ENCODE results near the gene MYL12A. TPM values are rescaled to one million over a fixed set of nuclear protein-coding genes. Genes with fewer than 3 reads are reported as not detected.
"Not testable (repeated sequence)": the region's sequence is repeated elsewhere in the genome, so short reads cannot be mapped to it uniquely, and the experiment has no call there.

The MYL12A gene
- total RNA-seq (2021; ENCODE audit: unreplicated experiment) (314 TPM), Bru-seq, nascent RNA (percentile 98 among the genes with signal in this experiment), BruChase-seq, experiment 1, labeled RNA remaining after a 6-hour chase (percentile 98 among the genes with signal in this experiment), BruChase-seq, experiment 2, labeled RNA remaining after a 2-hour chase (percentile 96 among the genes with signal in this experiment)
- polyA plus RNA-seq (2012), result 288 and 353 TPM in 2 replicates
- long read RNA-seq, transcript MYL12A-201 (4 exons, 1,229 nt), result major isoform, 258 of 337 reads
- long read RNA-seq, transcript MYL12A-206 (5 exons, 1,004 nt), result minor isoform, 5 of 337 reads
- long read RNA-seq, partial matches to known transcripts, result 63 of 337 reads
- long read RNA-seq, other reads (novel, unspliced or antisense), result 7 of 337 reads

DNA sequence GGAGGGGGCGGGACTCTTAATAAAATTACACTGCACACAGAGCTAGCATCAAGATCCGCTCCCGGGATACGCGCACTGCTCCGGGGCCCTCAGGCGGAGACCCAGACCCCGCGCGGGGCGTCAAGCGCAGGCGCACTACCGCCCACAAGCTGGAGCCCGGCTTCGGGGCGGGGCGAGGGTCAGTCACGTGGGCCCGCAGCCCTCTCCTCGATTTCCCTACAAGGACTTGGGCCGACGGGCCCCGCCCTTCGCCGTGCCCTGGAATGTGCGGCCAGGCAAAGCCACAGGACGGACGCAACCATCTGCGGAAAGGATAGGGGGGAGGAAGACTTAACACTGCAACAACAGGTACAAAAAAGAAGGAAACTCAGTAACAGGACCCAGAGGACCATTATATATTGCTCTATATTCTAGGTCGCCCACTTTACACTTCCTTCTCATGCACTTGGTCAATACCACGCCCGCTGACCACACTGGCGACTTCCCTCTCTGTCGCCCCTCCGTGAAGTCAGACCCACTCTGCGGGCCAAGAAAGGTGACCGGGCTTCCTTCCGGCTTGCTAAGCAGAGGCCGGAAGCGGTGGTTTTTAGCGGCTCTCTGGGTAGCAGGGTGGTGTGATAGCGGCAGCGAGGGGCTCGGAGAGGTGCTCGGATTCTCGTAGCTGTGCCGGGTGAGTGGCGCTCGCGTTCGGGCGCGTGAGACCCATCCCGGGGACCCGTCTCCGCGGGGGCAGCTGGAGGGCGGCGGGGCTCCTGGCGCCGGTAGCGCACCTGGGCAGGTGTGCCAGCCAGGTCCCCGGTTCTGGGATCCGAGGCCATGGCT is at the start of gene MYL12A:
MYL12A (plus strand) TSS at position 562 of the 822 bp plus-strand sequence. CDS start 5,447 bp downstream, outside the sequence.
- intact Hi-C loops (cut with micrococcal nuclease), result loop anchor here (2.0 to 5.0 kb wide), 4 partner anchors 97 to 481 kb away; partner anchors contain the start of gene LPIN2
- Histone ChIP-seq H3K4me1 (ENCODE audit: control insufficient read depth in 1 of 2, insufficient read depth in 2 of 2, low read length in 2 of 2) (peaks cover 42 to 52% of the 10 kb centered on the region in 2 experiments), H3K79me2 (ENCODE audit: insufficient read depth, low read length) (peaks cover 54% of the 10 kb centered on the region), H3K36me3 (ENCODE audit: control insufficient read depth in 1 of 2, insufficient read depth in 2 of 2, low read length in 2 of 2) (peaks cover 0 to 8% of the 10 kb centered on the region in 2 experiments; a peak in 3 of 4 replicates), H2AFZ (ENCODE audit: low read depth, low read length, poor library complexity, severe bottlenecking) (no peak within 1 kb of the TSS), H3K27ac (ENCODE audit: low read depth, low read length) (peak within 1 kb of the TSS; percentile 90), H3K9me3 (ENCODE audit: control insufficient read depth in 1 of 2, insufficient read depth in 1 of 2, low read depth in 1 of 2, low read length in 2 of 2) (no peaks in the 10 kb centered on the region), H3K9ac (ENCODE audit: low read length) (peak within 1 kb of the TSS; percentile 95), H3K9me2 (ENCODE audit: insufficient read depth) (no peaks in the 10 kb centered on the region), H3K4me3 (replicated peaks in 1 of 2; ENCODE audit: low read depth in 1 of 2, low read length in 2 of 2) (peak within 1 kb of the TSS; percentile 92 to 96), H3K27me3 (ENCODE audit: insufficient read depth, low read length) (no peaks in the 10 kb centered on the region), H4K20me1 (ENCODE audit: insufficient read depth) (peaks cover 7% of the 10 kb centered on the region; the same call in 1 of the 2 replicates), H3K4me2 (ENCODE audit: low read length) (peak within 1 kb of the TSS; percentile 80)
- RAD21 ChIA-PET (ENCODE audit: low non-redundant PET in 1 of 2, low total read pairs in 2 of 2, uncharacterized antibody in 2 of 2, unreplicated experiment in 2 of 2), result no interaction called here
- CTCF ChIA-PET, result interaction anchor here (0.6 to 3.6 kb wide), 7 partner anchors 299 to 622 kb away, joined by 3 to 43 read pairs (median 3); no protein-coding TSS in a partner anchor
- peak; percentile 98 for DNase-seq (ENCODE audit: low read depth, low spot score)
- ATAC-seq, result peak; percentile 82
- POLR2A ChIA-PET, result interaction anchor here (0.6 to 1.5 kb wide), 5 partner anchors 9 to 419 kb away, joined by 3 to 6 read pairs (median 3); no protein-coding TSS in a partner anchor
- BruUV-seq (replicated peaks), result no TSS peak
- TF ChIP-seq CEBPB (IDR thresholded peaks at IDR 0.05; ENCODE audit: low read depth) (no peak), MAX (IDR thresholded peaks at IDR 0.05) (no peak), FOSL1 (IDR thresholded peaks at IDR 0.05; ENCODE audit: low read depth) (no peak), YY1 (IDR thresholded peaks at IDR 0.05; ENCODE audit: extremely low read depth, insufficient replicate concordance, low read depth, low read length) (peak; percentile 30), EZH2phosphoT487 (IDR thresholded peaks at IDR 0.05; ENCODE audit: borderline replicate concordance) (no peak), ELF1 (IDR thresholded peaks at IDR 0.05; ENCODE audit: borderline replicate concordance, low read depth) (no peak), ZNF274 (IDR thresholded peaks at IDR 0.05; ENCODE audit: low read depth, low read length) (no peak), SP1 (IDR thresholded peaks at IDR 0.05; ENCODE audit: low read depth) (no peak), SRF (IDR thresholded peaks at IDR 0.05; ENCODE audit: low read depth) (no peak), TCF7L2 (IDR thresholded peaks at IDR 0.05; ENCODE audit: borderline replicate concordance, extremely low read depth, insufficient read depth, insufficient read length) (peak; percentile 69), POLR2AphosphoS5 (IDR thresholded peaks at IDR 0.05; ENCODE audit: low read depth, low read length) (peak; percentile 94), ZFX (IDR thresholded peaks at IDR 0.05) (0 out of 2 replicates have a peak, but pooled peaks have one; percentile 15), POLR2A (IDR thresholded peaks at IDR 0.05; ENCODE audit: borderline replicate concordance, extremely low read depth, insufficient read depth, insufficient read length) (peak; percentile 77)
- TF ChIP-seq, protein P1, sequence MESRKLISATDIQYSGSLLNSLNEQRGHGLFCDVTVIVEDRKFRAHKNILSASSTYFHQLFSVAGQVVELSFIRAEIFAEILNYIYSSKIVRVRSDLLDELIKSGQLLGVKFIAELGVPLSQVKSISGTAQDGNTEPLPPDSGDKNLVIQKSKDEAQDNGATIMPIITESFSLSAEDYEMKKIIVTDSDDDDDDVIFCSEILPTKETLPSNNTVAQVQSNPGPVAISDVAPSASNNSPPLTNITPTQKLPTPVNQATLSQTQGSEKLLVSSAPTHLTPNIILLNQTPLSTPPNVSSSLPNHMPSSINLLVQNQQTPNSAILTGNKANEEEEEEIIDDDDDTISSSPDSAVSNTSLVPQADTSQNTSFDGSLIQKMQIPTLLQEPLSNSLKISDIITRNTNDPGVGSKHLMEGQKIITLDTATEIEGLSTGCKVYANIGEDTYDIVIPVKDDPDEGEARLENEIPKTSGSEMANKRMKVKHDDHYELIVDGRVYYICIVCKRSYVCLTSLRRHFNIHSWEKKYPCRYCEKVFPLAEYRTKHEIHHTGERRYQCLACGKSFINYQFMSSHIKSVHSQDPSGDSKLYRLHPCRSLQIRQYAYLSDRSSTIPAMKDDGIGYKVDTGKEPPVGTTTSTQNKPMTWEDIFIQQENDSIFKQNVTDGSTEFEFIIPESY (IDR thresholded peaks at IDR 0.05; ENCODE audit: extremely low read depth, insufficient replicate concordance, low read length), result peak; percentile 15

GRCh38 chr18:3198260-3198860 is 49.2 kb upstream of the MYL12A start:
- H3K79me2 ChIP-seq (ENCODE audit: insufficient read depth, low read length); CTCF ChIA-PET; H3K27ac ChIP-seq (ENCODE audit: low read depth, low read length); H3K4me1 ChIP-seq (ENCODE audit: control insufficient read depth in 1 of 2, insufficient read depth in 2 of 2, low read length in 2 of 2); H3K36me3 ChIP-seq (ENCODE audit: control insufficient read depth in 1 of 2, insufficient read depth in 2 of 2, low read length in 2 of 2); RAD21 ChIA-PET (ENCODE audit: low non-redundant PET in 1 of 2, low total read pairs in 2 of 2, uncharacterized antibody in 2 of 2, unreplicated experiment in 2 of 2); H2AFZ ChIP-seq (ENCODE audit: low read depth, low read length, poor library complexity, severe bottlenecking); DNase-seq (ENCODE audit: low read depth, low spot score); H4K20me1 ChIP-seq (ENCODE audit: insufficient read depth); ATAC-seq; H3K9me3 ChIP-seq (ENCODE audit: control insufficient read depth in 1 of 2, insufficient read depth in 1 of 2, low read depth in 1 of 2, low read length in 2 of 2); H3K4me3 ChIP-seq (replicated peaks in 1 of 2; ENCODE audit: low read depth in 1 of 2, low read length in 2 of 2); H3K27me3 ChIP-seq (ENCODE audit: insufficient read depth, low read length); H3K4me2 ChIP-seq (ENCODE audit: low read length); H3K9ac ChIP-seq (ENCODE audit: low read length); POLR2A ChIA-PET; H3K9me2 ChIP-seq (ENCODE audit: insufficient read depth); intact Hi-C loops (cut with micrococcal nuclease); BruUV-seq (replicated peaks): not testable (repeated sequence)

Data from HCT116 (cell line).